NCI-H1105 treated with DMSO at 0.1 percent for 48 hours (cell line): ENCODE data around the gene ESX1.
"Not testable (repeated sequence)": the region's sequence is repeated elsewhere in the genome, so short reads cannot be mapped to it uniquely, and the experiment has no call there.

ENCODE experiments used
- DNase-seq: peaks from one replicate; lab custom pipeline; 2025; lab: John Stamatoyannopoulos, UW

The ESX1 gene

DNA sequence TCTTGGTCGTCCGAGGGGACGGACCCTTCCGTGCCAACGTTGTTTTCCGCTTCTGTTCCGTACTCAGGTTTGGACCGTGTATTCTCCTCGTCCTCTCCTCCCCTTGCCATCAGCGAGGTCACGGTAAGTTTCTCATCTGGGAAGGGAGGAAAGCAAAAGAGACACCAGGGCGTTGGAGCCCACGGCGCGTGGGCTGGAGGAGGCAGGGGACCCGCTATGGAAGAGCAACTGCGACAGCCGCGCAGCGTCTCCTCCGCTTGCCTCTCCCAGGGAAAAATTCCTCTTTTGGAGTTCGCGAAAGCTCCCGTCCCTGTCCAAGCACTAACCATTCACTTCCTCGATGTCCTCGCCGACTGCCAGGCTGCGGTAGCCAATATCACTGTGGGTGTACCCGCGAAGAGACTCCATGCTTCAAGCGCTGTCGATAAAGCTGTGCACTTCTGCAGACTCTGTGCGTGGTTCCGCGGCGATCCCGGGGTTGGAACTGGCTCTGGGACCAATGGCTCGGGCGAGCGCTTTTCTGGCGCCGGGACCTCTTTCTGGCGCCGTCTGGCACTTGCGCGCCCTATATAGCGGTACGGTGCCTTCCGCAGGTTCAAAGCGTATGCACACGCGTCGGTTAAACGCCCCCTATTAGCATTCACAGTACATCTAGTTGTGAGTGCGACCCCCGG lies at the start of gene ESX1:
Gene ESX1 (minus strand): TSS at position 492 of the 674 bp plus-strand sequence. CDS start 84 bp downstream, at position 408.
- DNase-seq = no peak

DNA sequence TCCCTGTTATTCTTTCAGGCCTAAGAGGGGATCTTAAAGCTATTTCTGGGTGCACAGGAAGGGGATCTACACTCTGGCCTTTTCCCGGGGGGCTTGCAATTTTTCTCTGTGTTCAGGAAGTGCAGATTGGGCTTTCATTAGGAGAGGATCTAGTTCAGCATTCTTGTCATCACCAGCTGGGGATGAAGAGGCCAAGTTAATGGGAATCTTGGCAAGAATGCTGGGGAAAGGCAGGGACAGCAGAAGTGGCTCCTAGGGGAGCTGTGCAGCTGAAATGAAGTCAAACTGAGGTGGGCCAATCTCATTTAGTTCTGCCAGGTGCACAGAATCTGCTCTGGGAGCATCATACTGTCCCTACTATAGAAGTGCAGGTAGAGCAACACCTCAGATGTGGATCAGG lies 40.9 kb upstream of the ESX1 start:
- no peak for DNase-seq

DNA sequence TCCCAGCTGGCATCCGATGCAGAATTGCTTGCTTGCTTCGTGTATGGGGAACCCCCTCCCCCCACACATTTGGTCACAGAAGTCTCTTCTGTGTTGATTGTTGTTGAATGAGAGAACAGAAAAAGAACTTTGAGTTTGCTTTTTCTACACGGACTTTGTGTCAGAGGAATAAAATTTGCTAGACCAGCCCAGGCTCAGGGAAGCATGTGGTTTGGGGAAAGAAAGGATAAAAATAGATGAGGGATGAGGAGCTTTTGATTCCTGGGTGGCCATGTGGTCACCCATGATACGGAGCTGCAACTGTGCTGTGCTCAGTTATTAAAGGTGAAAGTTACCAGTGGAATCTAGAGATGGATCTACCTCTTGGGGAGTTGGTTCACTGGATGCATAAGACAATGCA lies 34.2 kb upstream of the ESX1 start:
- DNase-seq = no peak

- no peak for DNase-seq
These were observed 33.5 kb upstream of the ESX1 start for GRCh38 chrX:104288269-104288668.

DNA sequence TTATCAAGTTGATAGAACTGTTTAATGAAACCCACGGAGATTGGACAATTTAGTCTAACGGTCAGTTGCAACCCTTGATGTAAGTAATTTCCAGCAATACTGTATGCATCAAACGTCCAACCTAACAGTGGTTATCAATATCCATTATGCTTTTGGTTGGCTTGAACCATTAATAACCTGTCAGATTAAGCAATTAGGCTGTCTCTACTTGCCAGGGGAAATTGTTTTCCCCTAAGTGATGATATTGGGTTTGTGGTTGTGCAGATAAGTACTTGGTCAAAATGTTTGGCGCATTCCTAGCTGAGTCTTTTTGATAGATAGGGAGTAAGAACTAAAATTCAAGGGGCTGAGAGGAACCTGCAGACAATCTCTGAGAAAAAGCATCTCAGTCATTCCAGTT lies 30.5 kb upstream of the ESX1 start:
- no peak for DNase-seq

DNA sequence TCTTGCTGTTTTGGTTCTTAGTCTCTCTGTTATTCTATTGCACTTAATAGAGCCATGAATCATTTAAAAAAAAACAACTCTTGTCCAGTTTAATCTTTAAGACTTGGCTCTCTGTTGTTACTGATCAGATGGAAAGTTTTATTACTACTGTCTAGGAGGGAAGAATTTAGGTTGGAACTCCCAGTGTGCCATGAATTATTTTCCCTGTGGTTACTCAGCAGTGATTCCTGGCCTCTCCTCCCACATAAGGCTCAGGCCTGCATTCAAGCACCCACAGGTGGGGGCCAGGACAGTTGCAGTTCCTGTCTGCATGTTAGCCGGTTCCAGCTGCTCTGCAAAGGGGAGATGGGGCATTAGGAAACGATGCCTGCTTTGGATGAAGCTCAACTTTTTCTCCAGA lies 29.8 kb upstream of the ESX1 start:
- no peak for DNase-seq

GRCh38 chrX:104282166-104282725 lies 27.5 kb upstream of the ESX1 start:
- no peak for DNase-seq

DNA sequence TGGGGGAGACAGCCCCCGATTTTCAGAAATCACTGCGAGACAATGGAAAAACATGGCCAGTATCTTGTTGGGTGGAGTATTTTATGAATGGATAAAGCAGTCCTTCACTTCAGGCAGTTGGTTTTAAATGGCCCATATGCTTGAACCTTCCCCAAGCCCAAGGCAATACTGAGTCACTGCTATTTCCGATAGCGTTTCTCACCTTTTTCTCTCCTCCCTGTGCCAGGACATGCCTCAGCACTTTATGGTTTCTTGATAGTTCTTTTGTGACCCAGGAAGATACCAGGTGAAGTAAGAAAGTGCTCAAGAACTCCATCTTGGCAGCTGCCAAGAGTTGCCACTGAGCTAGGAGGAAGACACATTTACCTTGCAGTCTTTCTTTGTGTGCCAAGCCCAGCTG lies 26.8 kb upstream of the ESX1 start:
- no peak for DNase-seq

DNA sequence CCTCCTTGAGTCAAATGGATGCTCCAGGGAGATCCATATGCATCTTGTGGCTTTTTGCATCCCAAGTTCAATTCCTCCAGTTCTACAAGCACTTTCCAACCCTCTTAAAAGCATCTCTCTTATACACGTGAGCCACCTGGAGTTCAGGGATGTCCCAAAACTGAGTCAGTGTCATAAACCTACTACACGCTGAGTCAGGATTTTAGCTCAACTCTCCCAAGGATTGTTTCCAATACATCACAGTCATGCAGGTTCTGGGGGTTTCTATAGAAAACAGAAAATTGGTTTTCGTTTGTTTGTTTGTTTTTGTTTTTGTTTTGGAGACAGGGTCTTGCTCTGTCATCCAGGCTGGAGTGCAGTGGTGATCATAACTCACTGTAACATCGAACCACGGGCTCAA lies 25.9 kb upstream of the ESX1 start:
- DNase-seq = no peak

- peak; percentile 38 for DNase-seq
These were observed 16.3 kb upstream of the ESX1 start for GRCh38 chrX:104270916-104271512.

DNA sequence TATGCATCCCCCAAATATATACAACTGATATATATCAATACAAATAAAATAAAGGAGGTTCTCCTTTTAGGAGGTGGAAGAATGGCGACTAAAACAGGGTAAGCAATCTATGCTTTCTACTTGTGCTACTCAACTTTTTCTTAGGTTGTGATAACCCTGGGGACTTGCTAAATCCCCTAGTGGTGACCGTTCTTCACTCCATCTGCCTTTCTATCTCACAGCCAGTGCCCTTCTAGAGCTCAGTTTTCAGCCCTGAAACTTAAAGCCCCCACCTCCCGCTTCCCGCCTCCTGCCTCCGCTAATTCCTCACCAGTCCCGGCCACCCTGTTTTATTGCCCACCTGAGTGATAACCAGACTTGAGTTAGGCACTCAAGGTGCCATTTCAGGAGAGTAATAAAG lies 15.5 kb upstream of the ESX1 start:
- no peak for DNase-seq

DNA sequence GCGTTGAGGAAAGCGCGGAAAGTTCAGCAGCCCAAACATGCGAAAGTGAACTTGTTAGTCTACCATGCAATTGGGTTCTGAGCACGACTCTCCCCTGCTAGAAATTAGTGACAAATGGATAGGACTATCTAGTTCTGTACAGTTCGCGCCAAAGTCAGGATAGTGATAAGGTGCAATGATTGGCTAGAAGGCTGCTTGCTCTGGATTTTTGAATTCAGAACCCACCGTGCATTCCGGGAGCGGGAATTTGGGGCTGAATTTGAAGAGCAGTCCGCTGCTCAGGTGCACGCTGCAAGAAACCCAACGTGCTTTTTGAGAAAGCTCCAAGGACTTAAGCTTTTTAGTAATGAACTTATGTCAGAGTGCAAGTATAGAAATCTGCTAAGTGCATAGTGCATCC lies 732 bp upstream of the ESX1 start:
- no peak for DNase-seq

DNA sequence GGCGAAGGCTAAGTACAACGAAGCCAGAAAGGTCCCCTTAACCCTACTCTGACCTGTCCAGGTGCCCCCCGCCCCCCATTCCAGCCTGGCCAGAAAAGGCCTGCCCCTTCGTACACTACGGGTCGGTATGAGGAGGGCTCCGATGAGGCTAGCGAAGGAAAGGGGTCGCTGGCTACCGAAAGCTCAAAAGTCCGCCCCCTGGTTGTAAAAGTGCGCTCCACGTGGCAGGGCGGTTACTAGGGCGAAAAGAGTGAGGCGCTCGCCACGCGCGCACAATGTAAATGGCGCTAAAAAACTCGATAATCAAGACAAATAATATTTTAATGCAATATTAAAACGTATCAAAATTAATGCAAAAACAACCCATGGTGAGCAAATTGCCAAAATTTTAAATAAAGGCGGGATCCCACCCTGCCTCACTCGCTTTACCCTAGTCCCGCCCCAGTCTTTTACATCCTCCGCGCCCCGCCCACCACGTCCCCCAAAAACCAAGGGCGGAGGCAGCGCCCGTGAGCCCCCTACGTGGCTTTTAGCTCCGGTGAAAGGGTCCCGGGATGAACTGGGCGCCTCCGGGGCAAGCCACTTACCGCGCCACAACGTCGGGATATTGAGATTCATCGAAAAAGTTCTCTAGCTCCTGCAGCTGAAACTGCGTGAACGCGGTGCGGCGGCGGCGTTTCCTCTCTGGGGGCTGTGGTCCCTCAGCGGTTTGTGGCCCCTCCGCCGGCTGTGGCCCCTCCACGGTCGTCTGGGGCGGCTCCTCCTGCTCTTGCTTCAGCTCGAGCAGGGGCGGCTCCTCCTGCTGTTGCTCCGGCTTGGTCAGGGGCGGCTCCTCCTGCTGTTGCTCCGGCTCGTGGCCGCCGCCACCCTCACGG lies 929 bp downstream of the ESX1 start:
- DNase-seq = no peak

GRCh38 chrX:104250470-104250869 lies 4.3 kb downstream of the ESX1 start:
- DNase-seq = no peak

- not testable (repeated sequence) for DNase-seq
These were observed 24.7 kb downstream of the ESX1 start for GRCh38 chrX:104230060-104230459.

GRCh38 chrX:104211187-104211586 lies 43.5 kb downstream of the ESX1 start:
- no peak for DNase-seq

DNA sequence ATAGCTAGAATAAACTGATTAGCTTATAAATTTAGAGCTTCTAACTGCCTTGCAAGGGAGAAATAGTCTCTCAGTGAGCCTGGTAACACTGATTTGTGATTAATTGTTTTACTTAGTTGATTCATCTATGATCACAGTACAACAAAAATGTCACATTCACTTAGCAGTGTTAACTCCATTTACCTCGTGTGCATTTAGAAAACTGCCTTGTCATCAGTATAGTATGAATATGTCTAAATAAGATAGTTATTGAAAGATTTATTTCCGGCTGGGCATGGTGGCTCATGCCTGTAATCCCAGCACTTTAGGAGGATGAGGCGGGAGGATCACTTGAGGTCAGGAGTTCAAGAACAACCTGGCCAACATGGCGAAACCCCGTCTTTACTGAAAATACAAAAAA lies 49.2 kb downstream of the ESX1 start:
- no peak for DNase-seq
